GM19328 (cell line): ENCODE results near the gene PTPN5.

Experiments used
- ATAC-seq: cut with Tn5 transposase; IDR thresholded peaks from one replicate; pipeline ENCODE4 v1.9.1; 2021; ENCODE audit warnings: mild to moderate bottlenecking, moderate library complexity; ENCODE audit not compliant: unreplicated experiment

Gene PTPN5

DNA sequence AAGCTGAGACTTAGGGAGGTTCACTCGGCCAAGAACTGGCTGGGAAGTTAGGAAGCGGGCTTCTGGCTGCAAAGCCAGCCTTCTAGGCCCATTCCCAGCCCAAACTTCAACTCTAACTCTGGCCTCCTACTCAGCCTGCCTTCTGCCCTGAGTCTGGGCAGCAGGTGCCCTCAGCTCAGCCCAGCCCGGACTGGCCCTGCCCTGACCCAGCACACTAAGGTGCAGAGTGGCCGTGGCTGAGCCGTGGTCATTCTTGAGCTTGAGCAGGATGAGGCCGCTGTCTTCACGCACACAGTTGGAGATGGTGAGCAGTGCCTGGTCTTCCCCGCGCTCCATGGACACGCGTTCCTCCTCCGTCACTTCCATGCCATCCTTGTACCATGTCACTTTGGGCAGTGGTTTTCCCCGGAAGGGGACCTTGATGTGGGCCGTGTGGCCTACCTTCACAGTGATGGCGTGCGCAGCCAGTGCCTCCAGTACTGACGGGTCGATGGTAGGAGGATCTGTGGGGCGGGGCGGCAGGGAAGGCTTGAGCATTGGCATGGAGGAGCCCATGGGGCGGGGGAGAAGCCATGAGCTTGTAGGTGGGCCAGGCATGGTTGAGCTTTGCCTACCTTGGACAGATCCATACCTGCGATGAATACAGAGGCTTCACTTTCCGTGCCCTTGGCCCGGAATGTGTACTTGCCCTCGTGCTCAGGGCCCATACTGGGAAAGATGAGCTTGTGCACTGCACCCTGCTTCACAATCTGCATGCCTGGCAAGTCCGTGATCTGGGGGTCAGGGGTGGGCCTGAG is 77.8 kb downstream of the PTPN5 start:
- ATAC-seq = no peak

DNA sequence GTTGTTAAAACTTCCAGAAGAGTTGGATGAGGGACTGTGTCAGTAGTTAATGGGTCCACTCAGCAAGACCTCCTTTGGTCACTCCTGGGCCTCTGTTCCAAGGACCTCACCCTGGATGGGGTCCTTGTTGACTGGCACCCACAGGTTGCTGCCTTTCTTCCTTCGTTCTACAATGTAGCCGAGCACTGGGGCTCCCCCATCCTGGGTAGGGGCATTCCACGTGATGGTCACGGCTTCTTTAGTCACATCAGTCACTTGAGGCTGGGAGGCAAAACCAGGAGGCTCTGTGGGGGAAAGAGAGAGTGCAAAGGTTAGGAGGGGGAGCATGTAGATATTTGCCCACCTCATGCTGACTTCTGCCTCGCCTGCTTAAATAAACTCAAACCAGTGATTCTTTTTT is 81.1 kb downstream of the PTPN5 start:
- no peak for ATAC-seq

DNA sequence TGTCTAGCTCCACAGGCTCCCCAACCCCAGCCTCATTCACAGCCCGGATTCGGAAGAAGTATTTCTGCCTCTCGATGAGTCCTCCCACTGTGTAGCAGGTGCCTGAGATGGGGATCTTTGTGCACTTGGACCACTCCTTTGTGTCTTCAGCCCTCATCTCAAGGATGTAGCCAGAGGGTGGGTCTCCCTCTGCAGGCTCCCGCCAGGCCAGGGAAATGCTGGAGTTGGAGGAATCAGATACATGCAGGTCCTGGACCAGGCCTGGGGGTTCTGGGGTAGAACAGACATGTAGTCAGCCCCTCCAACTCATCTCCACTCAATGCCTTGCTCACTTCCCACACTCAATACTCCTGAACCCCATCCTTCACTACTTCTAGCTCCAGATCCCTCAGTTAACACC is 82.2 kb downstream of the PTPN5 start:
- no peak for ATAC-seq

DNA sequence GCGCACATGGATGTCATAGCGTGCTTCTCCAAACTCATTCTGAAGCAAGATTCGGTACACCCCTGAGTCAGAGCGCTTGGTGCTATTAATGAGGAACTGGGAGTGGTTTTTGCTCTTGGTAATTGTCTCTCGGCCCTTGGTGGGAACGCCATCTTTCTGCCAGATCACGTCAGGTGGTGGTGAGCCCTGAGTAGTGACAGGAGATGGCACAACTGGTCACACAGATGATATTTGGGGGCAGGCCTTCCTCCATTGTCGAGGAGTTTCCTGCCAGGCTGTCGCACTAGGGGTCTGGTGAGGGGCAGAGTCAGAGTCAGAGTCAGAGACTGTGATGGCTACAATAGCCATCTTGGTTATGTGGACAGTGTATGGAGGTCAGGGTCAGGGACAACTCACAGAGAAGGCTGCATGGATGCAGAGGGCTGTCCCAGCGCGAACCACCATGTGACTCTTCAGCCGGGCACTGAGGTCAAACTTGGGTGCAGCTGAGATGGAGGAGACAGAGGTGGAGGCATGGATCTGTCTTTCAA is 83.7 kb downstream of the PTPN5 start:
- no peak for ATAC-seq

DNA sequence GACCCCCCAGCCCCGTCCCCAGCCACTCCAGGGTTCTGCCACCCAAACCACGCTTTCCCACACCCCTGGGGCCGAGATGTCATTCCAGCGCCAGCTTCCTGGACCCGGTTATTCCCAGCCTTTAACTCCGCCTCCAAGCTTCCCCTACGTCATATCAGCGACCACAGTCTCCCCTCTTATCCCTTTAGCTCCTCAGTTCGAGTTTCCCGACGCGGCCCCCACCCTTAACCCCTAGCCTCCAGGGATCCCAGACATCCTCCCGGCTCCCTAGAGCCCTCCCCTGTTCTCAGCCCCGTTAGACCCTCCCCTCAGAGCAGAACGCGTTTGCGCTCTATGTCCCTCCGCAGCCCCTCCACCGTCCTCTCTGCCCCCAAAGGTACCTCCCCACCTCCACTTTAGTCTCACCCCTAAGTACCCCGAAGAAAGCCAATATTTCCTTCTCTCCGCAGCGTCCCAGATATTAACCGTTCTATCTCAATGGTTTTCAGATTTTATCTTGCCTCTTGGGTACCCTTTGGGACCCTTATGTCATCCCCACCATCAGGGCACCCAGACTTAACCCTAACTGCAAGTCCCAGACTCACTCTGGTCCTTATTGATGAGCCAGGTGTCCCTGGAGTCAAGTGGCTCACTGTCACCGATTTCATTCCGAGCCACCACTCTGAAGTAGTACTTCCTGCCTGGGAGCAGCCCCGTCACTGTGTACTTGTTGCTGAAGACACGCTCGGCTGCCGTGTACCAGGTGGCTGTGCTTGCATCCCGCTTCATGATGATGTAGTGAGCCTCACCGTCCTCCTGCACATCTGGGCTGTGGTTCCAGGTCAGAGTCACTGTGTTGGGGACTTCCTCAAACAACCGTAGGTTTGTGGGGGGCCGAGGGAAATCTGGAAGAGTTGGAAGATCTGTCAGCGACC is 85.0 kb downstream of the PTPN5 start:
- ATAC-seq = peak; percentile 46

DNA sequence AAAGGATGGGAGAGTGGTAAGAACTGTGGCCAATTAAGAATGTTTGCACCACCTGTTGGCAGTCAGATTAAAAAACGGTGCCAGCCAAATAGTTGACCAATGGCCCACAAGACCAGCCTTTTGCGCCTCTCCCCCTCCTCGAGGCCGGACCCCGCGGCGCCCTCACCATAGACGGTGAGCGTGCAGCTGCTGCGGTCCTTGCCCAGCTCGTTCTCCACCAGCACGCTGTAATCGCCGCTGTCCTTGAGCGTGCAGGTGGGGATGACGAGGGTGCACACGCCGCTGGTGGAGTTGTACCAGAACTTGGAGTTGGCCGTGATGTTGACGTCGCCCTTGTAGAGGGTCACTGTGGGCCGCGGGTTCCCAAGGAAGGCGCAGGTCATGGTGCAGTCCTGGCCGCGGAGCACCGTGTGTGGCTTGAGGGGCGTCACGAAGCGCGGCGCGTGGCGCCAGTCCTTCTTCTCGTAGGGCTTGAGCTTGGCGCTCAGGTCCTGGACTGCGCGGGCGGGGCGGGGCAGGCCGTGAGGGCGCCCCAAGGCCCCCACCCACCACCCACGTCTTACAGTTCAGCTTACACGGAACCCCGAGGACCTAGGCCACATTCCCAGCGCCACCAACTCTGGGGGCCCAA is 85.8 kb downstream of the PTPN5 start:
- no peak for ATAC-seq

DNA sequence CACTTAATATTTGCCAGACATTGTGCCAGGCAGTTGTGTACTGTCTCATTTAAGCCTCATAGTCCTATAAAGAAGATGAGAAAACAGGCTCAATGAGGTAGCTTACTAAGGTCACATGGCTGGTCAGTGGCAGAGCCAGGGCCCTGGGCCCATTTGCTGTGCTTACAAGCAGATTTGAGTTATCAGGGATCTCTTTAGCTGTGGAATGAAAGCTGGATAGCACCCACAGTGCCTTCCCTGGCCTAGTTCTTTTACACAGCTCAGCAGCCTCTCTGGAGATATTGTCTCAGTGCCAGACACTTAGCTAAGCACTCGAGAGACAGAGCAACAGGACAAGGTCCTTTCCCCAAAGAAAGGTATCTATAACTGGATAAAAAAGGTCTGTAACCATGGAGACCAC is 86.9 kb downstream of the PTPN5 start:
- no peak for ATAC-seq

DNA sequence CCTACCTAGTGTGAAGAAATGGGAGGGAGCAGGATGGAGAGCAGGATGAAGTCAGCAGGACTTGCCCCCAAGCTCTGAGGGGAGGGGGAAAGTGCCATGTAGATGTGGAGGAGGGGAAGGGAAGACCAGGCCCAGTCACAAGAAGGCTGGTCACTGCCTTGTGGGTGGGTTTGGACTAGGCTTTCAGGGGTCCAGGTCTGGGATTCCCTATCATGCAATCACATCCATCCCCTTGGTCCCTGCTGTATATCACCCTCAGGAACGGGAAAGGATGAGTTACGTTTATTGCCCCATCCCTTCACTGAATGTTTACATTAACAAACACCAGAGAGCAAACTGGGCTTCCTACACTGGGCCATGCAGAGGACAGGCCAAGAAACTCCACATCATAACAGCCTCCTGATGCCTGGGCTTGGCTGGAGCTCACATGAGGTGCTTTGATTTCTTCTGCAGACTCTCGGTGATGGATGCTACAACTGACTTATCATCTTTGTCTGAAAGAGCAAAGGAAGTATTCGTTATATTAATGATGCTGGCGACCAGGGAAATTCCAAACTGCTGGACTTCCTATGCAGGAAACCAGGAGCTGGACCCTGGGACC is 87.5 kb downstream of the PTPN5 start:
- ATAC-seq = no peak

DNA sequence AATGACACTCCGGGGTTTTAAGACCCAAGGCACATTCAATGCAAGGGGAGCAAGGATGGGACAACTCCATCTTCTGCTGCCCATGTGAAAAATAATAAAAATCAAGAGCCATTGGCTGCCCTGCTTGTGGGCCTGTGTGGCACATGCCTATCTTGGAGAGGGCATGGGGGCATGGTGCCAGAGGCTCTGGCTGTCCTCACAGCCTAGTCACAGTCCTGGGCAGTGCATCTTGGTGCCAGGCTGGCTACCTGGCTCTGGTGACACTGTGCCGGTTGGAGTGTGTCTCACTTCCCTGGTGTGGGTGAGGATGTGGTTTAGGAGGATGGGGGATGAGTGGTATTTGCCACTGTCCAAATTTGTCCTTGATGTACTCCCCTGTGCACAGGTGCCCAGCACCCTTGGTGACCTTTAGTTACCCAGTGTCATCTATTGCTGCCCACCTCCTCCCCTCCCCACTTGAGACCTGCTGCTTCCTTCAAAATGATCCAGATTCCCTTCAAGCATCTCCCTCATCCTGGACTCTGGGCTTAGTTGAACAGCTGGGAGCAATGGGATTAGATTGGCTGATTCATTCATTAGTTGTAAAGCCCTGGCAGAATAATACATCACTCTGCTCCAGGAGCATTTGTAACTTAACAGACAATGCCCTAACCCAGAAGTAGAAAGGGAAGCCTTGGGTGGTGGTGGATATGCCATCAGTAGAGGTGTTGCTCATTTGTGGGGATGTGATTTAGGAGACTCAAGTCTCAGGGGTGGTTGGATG is 88.4 kb downstream of the PTPN5 start:
- ATAC-seq = no peak

DNA sequence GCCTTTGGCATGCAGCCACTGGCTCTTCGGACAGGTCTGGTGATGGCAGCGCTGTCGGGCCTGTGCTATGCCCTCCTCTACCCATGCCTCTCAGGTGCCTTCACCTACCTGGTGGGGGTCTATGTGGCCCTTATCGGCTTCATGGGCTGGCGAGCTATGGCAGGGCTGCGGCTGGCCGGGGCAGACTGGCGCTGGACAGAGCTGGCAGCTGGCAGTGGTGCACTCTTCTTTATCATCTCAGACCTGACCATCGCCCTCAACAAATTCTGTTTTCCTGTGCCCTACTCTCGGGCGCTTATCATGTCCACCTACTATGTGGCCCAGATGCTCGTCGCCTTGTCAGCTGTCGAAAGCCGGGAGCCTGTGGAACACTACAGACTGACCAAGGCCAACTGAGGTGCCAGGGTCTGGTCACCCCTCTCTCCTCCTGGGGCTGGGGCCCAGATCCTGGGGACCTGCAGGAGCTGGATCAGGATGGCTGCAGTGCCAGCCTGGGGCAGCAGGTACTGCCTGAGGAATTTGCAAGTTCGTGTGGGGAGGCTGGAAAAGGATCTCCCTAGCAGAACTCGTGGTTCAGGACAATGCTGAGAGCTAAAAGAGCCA is 89.9 kb downstream of the PTPN5 start:
- no peak for ATAC-seq

DNA sequence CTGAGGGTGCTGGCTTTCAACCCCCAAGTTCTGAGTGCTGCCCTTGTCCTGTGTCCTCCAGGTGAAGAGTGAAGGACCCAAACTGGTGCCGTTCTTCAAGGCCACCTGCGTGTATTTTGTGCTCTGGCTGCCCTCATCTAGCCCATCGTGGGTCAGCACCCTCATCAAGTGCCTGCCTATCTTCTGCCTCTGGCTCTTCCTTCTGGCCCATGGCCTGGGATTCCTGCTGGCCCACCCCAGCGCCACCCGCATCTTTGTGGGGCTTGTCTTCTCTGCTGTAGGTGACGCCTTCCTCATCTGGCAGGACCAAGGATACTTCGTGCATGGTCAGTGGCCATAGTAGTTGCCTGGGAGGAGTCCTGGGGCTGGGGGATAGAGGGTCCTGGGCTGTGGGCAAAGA is 90.7 kb downstream of the PTPN5 start:
- no peak for ATAC-seq

DNA sequence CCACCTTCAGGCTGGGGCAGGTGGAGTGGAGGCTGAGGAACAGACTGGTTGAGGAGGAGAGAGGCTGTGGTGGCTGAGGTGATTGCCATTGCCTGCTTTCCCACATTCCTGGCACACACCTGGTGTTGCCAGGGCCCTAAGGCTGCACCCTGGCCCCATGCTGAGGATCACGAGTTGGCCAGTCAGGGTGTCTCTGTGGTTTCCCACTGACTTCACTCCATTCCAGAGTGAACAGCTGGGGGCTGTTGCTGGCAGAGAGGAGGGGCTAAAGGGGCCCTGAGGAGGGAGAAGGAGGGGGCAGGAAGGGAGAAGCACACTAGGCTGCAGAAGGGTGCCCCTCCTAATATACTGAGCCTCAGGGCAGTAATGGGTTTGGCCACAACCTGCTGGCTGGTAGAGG is 91.2 kb downstream of the PTPN5 start:
- ATAC-seq = no peak

DNA sequence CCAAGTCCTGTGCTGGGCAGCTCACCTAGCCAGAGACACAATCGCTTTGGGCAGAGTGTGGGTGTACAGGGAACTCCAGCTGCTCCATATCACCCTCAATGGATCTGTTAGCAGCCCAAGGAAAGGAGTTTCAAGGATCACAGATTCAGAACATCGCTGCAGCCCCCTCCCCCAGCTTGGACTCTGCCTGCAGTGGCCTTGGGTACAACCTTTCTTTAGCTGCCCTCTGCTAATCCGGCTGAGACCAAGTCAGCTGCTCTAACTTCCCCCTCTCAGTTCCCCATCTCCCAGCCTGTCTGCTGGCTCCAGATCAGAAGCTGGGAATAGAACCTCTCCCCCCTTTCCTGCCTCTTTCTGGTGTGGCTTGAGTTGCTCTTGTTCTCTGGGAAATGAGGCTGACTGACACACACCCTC is 91.7 kb downstream of the PTPN5 start:
- no peak for ATAC-seq

DNA sequence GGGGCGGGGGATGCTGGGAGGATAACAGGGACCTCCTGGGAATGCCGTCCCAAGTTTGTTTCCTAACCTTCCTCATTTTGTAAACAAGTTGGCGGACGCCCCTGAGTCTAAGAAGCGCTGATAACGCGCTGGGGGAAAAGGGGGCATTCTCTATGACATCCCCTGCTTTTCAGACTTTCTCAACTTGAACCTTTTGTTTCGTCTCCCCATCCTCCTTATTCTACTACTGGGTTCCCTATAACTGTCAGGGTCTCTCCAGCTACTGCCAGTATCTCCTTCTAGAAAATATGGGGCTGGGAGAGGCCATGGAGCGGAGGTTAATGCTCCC is 92.4 kb downstream of the PTPN5 start:
- no peak for ATAC-seq

DNA sequence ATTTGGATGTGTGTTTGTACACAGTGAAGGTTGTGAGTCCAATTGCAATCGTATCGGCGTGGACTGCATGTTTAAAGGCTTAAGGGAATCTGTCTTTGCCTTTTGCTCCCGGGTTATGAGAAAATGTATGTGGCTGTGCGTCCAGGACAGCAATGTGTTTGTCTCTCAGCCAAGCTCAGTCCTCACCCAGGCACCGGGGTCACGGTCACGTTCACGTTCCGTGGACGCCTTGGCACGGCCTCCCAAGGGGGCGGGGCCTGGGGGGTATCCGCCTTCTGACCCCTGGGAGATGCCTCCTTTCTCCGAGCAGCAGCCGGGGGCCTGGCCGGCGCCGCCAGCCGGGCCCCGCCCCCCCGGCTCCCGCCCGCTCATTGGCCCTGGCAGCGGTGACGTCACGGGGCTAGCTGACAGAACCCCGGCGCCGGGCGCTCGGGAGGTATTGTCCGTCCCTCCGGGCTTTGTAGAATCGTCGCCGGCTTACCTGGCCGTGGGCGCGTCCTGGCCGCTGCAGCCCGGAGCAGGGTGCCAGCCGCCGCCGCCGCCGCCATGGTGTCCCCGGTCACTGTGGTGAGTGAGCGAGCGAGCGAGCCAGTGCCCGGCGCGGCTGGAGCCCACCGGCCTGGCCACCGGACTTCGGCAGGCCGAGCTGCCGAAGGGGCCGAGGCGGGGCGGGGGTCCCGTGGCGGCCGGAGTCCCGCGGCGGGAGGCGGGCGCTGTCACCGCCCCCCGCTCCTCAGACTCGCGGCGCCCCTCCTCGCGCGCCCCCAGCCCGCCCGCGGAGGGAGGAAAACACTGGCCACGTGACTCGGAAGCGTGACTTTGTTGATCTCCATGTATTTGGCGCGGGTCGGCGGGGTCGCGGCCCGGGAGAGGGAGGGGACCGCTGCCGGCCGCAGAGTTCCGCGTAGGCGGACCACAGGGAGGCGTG is 93.0 kb downstream of the PTPN5 start, which contains the start of gene TMEM86A:
Gene TMEM86A, plus strand, starts transcription at position 439 of the 928 bp plus-strand sequence. Its CDS starts 108 bp downstream, at position 547.
- ATAC-seq = peak; percentile 87

DNA sequence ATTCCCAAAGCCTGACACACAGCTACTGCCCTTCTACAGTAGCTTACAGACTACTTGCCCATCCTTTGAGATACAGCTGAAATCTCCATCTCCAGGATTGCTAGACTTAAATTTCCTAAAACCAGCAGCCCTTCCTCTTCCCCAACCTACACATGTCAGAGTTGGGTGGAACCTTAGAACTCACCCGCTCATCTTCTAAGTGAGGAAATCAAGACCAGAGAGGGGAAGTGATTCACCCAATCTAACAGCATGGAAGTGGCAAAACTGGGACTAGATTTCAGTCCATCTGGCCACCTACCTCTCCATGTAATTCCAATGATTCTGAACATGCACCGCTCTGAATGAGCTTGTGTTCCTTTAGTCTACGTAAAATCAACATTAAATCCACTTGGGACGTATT is 94.0 kb downstream of the PTPN5 start:
- ATAC-seq = no peak

DNA sequence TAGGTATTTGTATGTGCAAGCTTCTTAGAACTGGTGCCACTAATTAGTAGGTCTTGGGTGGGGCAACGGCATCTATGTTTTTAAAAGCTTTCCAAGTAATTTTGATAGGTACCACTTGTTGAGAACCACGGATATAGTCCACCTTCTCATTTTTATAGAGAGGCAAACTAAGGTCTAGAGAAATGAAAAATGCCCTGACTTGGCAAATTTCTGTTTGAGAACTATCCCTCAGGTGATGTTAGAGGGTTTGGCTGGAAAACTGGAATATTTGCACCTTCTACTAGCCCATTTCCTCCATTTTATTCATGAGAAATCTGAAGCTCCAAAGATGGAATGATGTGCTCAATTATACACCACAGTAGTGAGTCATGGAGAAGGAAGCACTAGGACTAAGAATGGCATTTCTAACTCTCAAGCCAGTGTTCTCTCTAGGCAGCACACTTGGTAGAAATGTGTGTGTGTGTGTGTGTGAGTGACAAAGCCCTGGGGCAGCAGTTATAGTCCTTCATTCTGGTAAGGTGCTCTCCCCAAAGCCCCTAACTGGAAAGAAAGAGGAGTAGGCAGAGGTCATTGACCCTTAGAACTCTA is 94.9 kb downstream of the PTPN5 start:
- ATAC-seq = no peak
